HFF-Myc (cell line): ENCODE measurements around the gene AP1B1.

Experiments used
- DNase-seq: peaks from one replicate; pipeline ENCODE4 v3.0.0-alpha.2; 2011; ENCODE audit warnings: low read depth; ENCODE audit errors: extremely low read depth
- H3K4me3 ChIP-seq: replicated peaks from 2 replicates; pipeline ENCODE4 v1.5.1; 2011; ENCODE audit warnings: low read depth, mild to moderate bottlenecking, control low read depth, low read length
- CTCF ChIP-seq: IDR thresholded peaks from 2 replicates; pipeline ENCODE4 v1.5.1; 2012; ENCODE audit warnings: mild to moderate bottlenecking, low read depth, low read length, control low read depth; ENCODE audit errors: missing control alignments

The AP1B1 gene

GRCh38 chr22:29323641-29324040 is 64.7 kb downstream of the AP1B1 start:
- no peak for DNase-seq
- no peak for TF ChIP-seq CTCF
- H3K4me3 ChIP-seq: no peak overlapping the region

GRCh38 chr22:29320546-29320945 is 67.8 kb downstream of the AP1B1 start:
- no peak for DNase-seq
- TF ChIP-seq CTCF: no peak
- no peak overlapping the region for H3K4me3 ChIP-seq

GRCh38 chr22:29319072-29319471 is 69.3 kb downstream of the AP1B1 start:
- DNase-seq: no peak
- no peak overlapping the region for H3K4me3 ChIP-seq
- TF ChIP-seq CTCF: no peak

- no peak for TF ChIP-seq CTCF
- H3K4me3 ChIP-seq: no peak overlapping the region
- DNase-seq: no peak
Observed at GRCh38 chr22:29317827-29318454, 70.4 kb downstream of the AP1B1 start.

- DNase-seq: no peak
- H3K4me3 ChIP-seq: no peak overlapping the region
- TF ChIP-seq CTCF: no peak
Observed at GRCh38 chr22:29316141-29316828, 72.1 kb downstream of the AP1B1 start.

GRCh38 chr22:29315286-29316140 is 72.9 kb downstream of the AP1B1 start, which contains the start of gene RASL10A:
Gene RASL10A (minus strand): TSS chr22:29315697. CDS start chr22:29315246, 451 bp downstream.
- no peak for DNase-seq
- TF ChIP-seq CTCF: no peak

More at GRCh38 chr22:29315286-29316140, 72.9 kb downstream of the AP1B1 start, which contains the start of gene RASL10A:
- no peak within 1 kb of the TSS for H3K4me3 ChIP-seq
